GM10266 (cell line): ENCODE measurements around the gene FAM200C.
A peak's percentile ranks its signal among the peaks of the same experiment; 100 is the strongest.

Experiments
- DNase-seq: peaks from one replicate; pipeline ENCODE4 v3.0.0; 2012; ENCODE audit errors: extremely low spot score
- CTCF ChIP-seq: IDR thresholded peaks from 2 replicates; pipeline ENCODE4 v1.5.1; 2012; ENCODE audit warnings: mild to moderate bottlenecking, low read depth; ENCODE audit not compliant: control insufficient read depth, insufficient read depth; ENCODE audit errors: missing control alignments

The FAM200C gene

GRCh38 chr5:160434022-160434531 lies 34.2 kb upstream of the FAM200C start:
- DNase-seq: peak; percentile 76
- TF ChIP-seq CTCF: no peak

GRCh38 chr5:160432787-160433186 lies 32.9 kb upstream of the FAM200C start:
- no peak for TF ChIP-seq CTCF
- no peak for DNase-seq

- no peak for TF ChIP-seq CTCF
- no peak for DNase-seq
These were observed 32.3 kb upstream of the FAM200C start for GRCh38 chr5:160432196-160432595.

- no peak for DNase-seq
- no peak for TF ChIP-seq CTCF
These were observed 27.8 kb upstream of the FAM200C start for GRCh38 chr5:160427607-160428006.

GRCh38 chr5:160423099-160423498 lies 23.2 kb upstream of the FAM200C start:
- TF ChIP-seq CTCF: no peak
- DNase-seq: no peak

GRCh38 chr5:160421625-160422258 lies 21.9 kb upstream of the FAM200C start, which contains the start of gene PTTG1:
PTTG1 (plus strand) TSS chr5:160421855; CDS start chr5:160422313, 458 bp downstream.
- TF ChIP-seq CTCF: no peak

GRCh38 chr5:160420331-160420610 lies 20.4 kb upstream of the FAM200C start:
- no peak for TF ChIP-seq CTCF
- DNase-seq: no peak

More at GRCh38 chr5:160421625-160422258, 21.9 kb upstream of the FAM200C start, which contains the start of gene PTTG1:
- peak; percentile 78 for DNase-seq
